Coronary artery (tissue), 2 donors: ENCODE measurements around the gene BPIFB4.

Experiments used
- DNase-seq: peaks from one replicate; pipeline ENCODE4 v3.0.0-alpha.2; 2017; ENCODE audit warnings: low spot score
- H3K27ac ChIP-seq, 2 donors: fragments of 200-600 bp; sonication (generic); one replicate each; pipeline ENCODE4 v1.5.1; 2016 to 2019
- H3K4me3 ChIP-seq: fragments of 200-600 bp; sonication (generic); 2 replicates; pipeline ENCODE4 v1.5.1; 2016; ENCODE audit warnings: mild to moderate bottlenecking, moderate library complexity
- TF ChIP-seq, protein P1 (sequence below): fragments of 200-600 bp; sonication (generic); IDR thresholded peaks from one replicate; pipeline ENCODE4 v1.5.1; 2019; ENCODE audit warnings: antibody characterized with exemption

The BPIFB4 gene

GRCh38 chr20:33079259-33079658 is at the start of gene BPIFB4:
Gene BPIFB4 (plus strand): TSS chr20:33079643. CDS start chr20:33081527, 1,884 bp downstream.
- Histone ChIP-seq H3K4me3 (no peak within 1 kb of the TSS), H3K27ac (no peak within 1 kb of the TSS)
- TF ChIP-seq, protein P1, sequence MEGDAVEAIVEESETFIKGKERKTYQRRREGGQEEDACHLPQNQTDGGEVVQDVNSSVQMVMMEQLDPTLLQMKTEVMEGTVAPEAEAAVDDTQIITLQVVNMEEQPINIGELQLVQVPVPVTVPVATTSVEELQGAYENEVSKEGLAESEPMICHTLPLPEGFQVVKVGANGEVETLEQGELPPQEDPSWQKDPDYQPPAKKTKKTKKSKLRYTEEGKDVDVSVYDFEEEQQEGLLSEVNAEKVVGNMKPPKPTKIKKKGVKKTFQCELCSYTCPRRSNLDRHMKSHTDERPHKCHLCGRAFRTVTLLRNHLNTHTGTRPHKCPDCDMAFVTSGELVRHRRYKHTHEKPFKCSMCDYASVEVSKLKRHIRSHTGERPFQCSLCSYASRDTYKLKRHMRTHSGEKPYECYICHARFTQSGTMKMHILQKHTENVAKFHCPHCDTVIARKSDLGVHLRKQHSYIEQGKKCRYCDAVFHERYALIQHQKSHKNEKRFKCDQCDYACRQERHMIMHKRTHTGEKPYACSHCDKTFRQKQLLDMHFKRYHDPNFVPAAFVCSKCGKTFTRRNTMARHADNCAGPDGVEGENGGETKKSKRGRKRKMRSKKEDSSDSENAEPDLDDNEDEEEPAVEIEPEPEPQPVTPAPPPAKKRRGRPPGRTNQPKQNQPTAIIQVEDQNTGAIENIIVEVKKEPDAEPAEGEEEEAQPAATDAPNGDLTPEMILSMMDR: no peak
- DNase-seq: no peak

GRCh38 chr20:33030076-33030475 is 49.4 kb upstream of the BPIFB4 start:
- no peak overlapping the region for H3K27ac ChIP-seq
- no peak overlapping the region for H3K4me3 ChIP-seq
- TF ChIP-seq, protein P1: no peak
- no peak for DNase-seq

GRCh38 chr20:33030569-33030968 is 48.9 kb upstream of the BPIFB4 start:
- no peak for DNase-seq
- H3K27ac ChIP-seq: no peak overlapping the region
- TF ChIP-seq, protein P1: no peak
- H3K4me3 ChIP-seq: no peak overlapping the region

- no peak within 1 kb of the TSS for H3K4me3 ChIP-seq
- no peak for DNase-seq
- H3K27ac ChIP-seq: no peak within 1 kb of the TSS
- TF ChIP-seq, protein P1: no peak
Observed at GRCh38 chr20:33031531-33031930, 47.9 kb upstream of the BPIFB4 start, which contains the start of gene BPIFB6. Gene BPIFB6 (plus strand): TSS chr20:33031648. CDS start chr20:33031648, 0 bp downstream.

DNA sequence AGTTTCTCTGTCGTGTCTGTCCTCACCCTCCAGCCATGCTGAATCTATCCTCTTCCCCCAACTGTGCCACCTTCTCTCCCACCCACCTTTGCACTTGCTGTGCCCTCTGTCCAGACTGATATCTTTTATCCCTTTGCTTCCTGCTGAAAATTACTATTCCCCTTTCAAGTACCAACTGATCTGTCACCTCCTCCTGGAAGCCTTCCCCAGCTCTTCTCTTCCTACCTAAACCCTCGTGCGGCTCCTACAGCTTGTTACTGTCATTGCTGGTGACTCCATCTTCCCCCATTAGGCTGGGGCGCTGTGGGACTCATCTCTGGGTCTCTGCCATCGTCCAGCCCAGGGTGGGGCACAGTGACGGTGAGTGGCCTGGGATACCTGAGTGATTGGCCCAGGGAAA is 46.9 kb upstream of the BPIFB4 start:
- no peak overlapping the region for H3K27ac ChIP-seq
- H3K4me3 ChIP-seq: no peak overlapping the region
- TF ChIP-seq, protein P1: no peak
- DNase-seq: no peak

DNA sequence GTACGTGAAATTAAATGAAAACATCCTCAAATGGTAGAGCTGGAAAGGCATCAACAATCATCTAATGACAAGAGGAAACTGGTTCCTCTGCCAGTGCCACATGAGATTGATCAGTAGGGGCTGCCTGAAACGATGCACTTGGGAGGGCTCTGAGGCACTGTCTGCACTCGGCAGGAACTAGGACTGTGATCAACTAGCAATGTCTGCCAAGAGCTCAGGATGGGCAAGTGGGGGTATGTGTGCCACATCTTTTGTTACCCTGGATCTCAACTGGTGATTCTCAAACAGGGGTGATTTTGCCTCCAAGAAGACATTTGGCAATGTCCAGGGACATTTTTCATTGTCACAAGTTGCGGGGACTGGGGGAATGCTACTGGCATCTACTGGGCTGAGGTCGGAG is 46.1 kb upstream of the BPIFB4 start:
- Histone ChIP-seq H3K27ac (no peak overlapping the region), H3K4me3 (no peak overlapping the region)
- no peak for DNase-seq
- TF ChIP-seq, protein P1: no peak

DNA sequence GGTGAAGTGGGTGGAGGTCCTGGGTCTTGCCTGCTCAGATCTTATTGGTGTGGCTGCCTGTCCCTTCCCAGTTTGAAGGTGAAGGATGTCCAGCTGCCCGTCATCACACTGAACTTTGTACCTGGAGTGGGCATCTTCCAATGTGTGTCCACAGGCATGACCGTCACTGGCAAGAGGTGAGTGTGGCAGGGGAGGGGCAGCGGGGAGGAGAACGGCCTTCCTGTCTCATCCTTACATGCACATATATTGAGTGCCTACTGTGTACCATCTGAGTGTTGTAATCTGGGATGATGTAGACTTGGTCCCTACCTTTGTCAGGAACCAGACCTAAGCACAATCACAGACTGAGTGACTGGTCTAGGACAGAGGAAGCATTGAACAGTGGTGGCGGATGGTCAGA is 45.3 kb upstream of the BPIFB4 start:
- no peak overlapping the region for H3K27ac ChIP-seq
- TF ChIP-seq, protein P1: no peak
- no peak for DNase-seq
- no peak overlapping the region for H3K4me3 ChIP-seq
